SK-N-SH treated with all-trans-retinoic acid at 6 μM for 48 hours (cell line): ENCODE measurements around the gene LAMA3.

Experiments used
- ATAC-seq: fragments of 200-7000 bp; cut with Tn5 transposase; 3 replicates; pipeline ENCODE4 v1.9.1; 2020; ENCODE audit warnings: mild to moderate bottlenecking, moderate library complexity
- ARNTL ChIP-seq: fragments of 450-650 bp; formaldehyde crosslinking; IDR thresholded peaks from 2 replicates; pipeline ENCODE4 v1.5.0; 2020; ENCODE audit warnings: low read depth, mild to moderate bottlenecking, moderate library complexity, borderline replicate concordance
- BACH2 ChIP-seq: fragments of 250-450 bp; sonication (Bioruptor Pico); IDR thresholded peaks from 2 replicates; pipeline ENCODE4 v1.9.0; 2021; ENCODE audit warnings: mild to moderate bottlenecking, borderline replicate concordance
- CSDC2 ChIP-seq: fragments of 250-450 bp; sonication (Bioruptor Pico); IDR thresholded peaks from 2 replicates; pipeline ENCODE4 v1.5.0; 2020; ENCODE audit warnings: mild to moderate bottlenecking, moderate library complexity
- ESRRG ChIP-seq: fragments of 250-450 bp; sonication (Bioruptor Pico); IDR thresholded peaks from 2 replicates; pipeline ENCODE4 v1.6.1; 2021; ENCODE audit warnings: mild to moderate bottlenecking
- ISL1 ChIP-seq: fragments of 250-450 bp; sonication (Bioruptor Pico); IDR thresholded peaks from 2 replicates; pipeline ENCODE4 v2.1.2; 2022; ENCODE audit warnings: mild to moderate bottlenecking, moderate library complexity
- OSR1 ChIP-seq: fragments of 250-450 bp; sonication (Bioruptor Pico); IDR thresholded peaks from 2 replicates; pipeline ENCODE4 v1.8.0; 2022; ENCODE audit warnings: moderate library complexity, mild to moderate bottlenecking, inconsistent platforms
- PPARA ChIP-seq: fragments of 250-450 bp; sonication (Bioruptor Pico); IDR thresholded peaks from 2 replicates; pipeline ENCODE4 v1.5.0; 2020; ENCODE audit warnings: mild to moderate bottlenecking, borderline replicate concordance
- RARB ChIP-seq: fragments of 250-450 bp; sonication (Bioruptor Pico); IDR thresholded peaks from 2 replicates; pipeline ENCODE4 v1.8.0; 2021; ENCODE audit warnings: mild to moderate bottlenecking, moderate library complexity
- SNAI2 ChIP-seq: fragments of 250-450 bp; sonication (Bioruptor Pico); IDR thresholded peaks from 2 replicates; pipeline ENCODE4 v1.5.0; 2020; ENCODE audit warnings: mild to moderate bottlenecking, moderate library complexity
- TCF4 ChIP-seq: fragments of 250-450 bp; sonication (Bioruptor Pico); IDR thresholded peaks from 2 replicates; pipeline ENCODE4 v1.8.0; 2021; ENCODE audit warnings: mild to moderate bottlenecking, moderate library complexity, borderline replicate concordance
- TOX ChIP-seq: fragments of 250-450 bp; sonication (Bioruptor Pico); IDR thresholded peaks from 2 replicates; pipeline ENCODE4 v1.8.0; 2021; ENCODE audit warnings: mild to moderate bottlenecking, moderate library complexity, borderline replicate concordance
- ZC3H10 ChIP-seq: fragments of 250-450 bp; sonication (Bioruptor Pico); IDR thresholded peaks from 2 replicates; pipeline ENCODE4 v1.5.1; 2021; ENCODE audit warnings: mild to moderate bottlenecking, moderate library complexity
- ZFP3 ChIP-seq: fragments of 250-450 bp; sonication (Bioruptor Pico); IDR thresholded peaks from 2 replicates; pipeline ENCODE4 v1.5.0; 2020; ENCODE audit warnings: mild to moderate bottlenecking, moderate library complexity
- ZFP30 ChIP-seq: fragments of 450-650 bp; formaldehyde crosslinking; IDR thresholded peaks from 2 replicates; pipeline ENCODE4 v1.5.0; 2022; ENCODE audit warnings: mild to moderate bottlenecking, moderate library complexity
- ZNF565 ChIP-seq: fragments of 450-650 bp; formaldehyde crosslinking; conservative IDR thresholded peaks from 2 replicates; pipeline ENCODE4 v1.5.0; 2020; ENCODE audit warnings: low read depth, mild to moderate bottlenecking, moderate library complexity
- ZNF70 ChIP-seq: fragments of 450-650 bp; formaldehyde crosslinking; IDR thresholded peaks from 2 replicates; pipeline ENCODE4 v1.5.0; 2020; ENCODE audit warnings: mild to moderate bottlenecking, moderate library complexity
- ZNF8 ChIP-seq: fragments of 450-650 bp; formaldehyde crosslinking; IDR thresholded peaks from 2 replicates; pipeline ENCODE4 v1.5.0; 2020; ENCODE audit warnings: mild to moderate bottlenecking, moderate library complexity
- TF ChIP-seq, protein P1 (sequence below): fragments of 250-450 bp; sonication (Bioruptor Pico); IDR thresholded peaks from 2 replicates; pipeline ENCODE4 v1.8.0; 2021; ENCODE audit warnings: low read depth, mild to moderate bottlenecking, moderate library complexity, borderline replicate concordance
- TF ChIP-seq, protein P2 (sequence below): fragments of 250-450 bp; sonication (Bioruptor Pico); IDR thresholded peaks from 2 replicates; pipeline ENCODE4 v1.5.1; 2021; ENCODE audit warnings: mild to moderate bottlenecking, moderate library complexity
- TF ChIP-seq, protein P3 (sequence below): fragments of 250-450 bp; sonication (Bioruptor Pico); IDR thresholded peaks from 2 replicates; pipeline ENCODE4 v1.5.0; 2020; ENCODE audit warnings: mild to moderate bottlenecking, moderate library complexity
- TF ChIP-seq, protein P4 (sequence below): fragments of 250-450 bp; sonication (Bioruptor Pico); IDR thresholded peaks from 2 replicates; pipeline ENCODE4 v1.8.0; 2020; ENCODE audit warnings: mild to moderate bottlenecking, moderate library complexity, borderline replicate concordance
- TF ChIP-seq, protein P5 (sequence below): fragments of 250-450 bp; sonication (Bioruptor Pico); IDR thresholded peaks from 2 replicates; pipeline ENCODE4 v1.5.1; 2020; ENCODE audit warnings: low read depth, mild to moderate bottlenecking, moderate library complexity

LAMA3 gene

GRCh38 chr18:23772327-23773024 lies 83.2 kb downstream of the LAMA3 start:
- no peak for TF ChIP-seq BACH2
- no peak for TF ChIP-seq PPARA (CRISPR knock-in tag)
- TF ChIP-seq ZFP30: no peak
- TF ChIP-seq OSR1 (CRISPR knock-in tag): no peak
- peak; percentile 76; the same call in 1 of the 2 replicates for TF ChIP-seq TCF4
- TF ChIP-seq, all 23 proteins: peak for 1

GRCh38 chr18:23776306-23776705 lies 87.1 kb downstream of the LAMA3 start:
- ATAC-seq: no peak
- TF ChIP-seq OSR1 (CRISPR knock-in tag) (no peak), CSDC2 (no peak), TOX (CRISPR knock-in tag) (no peak), SNAI2 (no peak), TCF4 (no peak), ZNF8 (CRISPR knock-in tag) (no peak), PPARA (CRISPR knock-in tag) (no peak), ZNF565 (CRISPR knock-in tag) (no peak), ZFP3 (CRISPR knock-in tag) (no peak), ESRRG (CRISPR knock-in tag) (no peak), ZC3H10 (CRISPR knock-in tag) (no peak), ZFP30 (no peak), ISL1 (no peak), ZNF70 (CRISPR knock-in tag) (no peak), ARNTL (CRISPR knock-in tag) (no peak)
- TF ChIP-seq, protein P1, sequence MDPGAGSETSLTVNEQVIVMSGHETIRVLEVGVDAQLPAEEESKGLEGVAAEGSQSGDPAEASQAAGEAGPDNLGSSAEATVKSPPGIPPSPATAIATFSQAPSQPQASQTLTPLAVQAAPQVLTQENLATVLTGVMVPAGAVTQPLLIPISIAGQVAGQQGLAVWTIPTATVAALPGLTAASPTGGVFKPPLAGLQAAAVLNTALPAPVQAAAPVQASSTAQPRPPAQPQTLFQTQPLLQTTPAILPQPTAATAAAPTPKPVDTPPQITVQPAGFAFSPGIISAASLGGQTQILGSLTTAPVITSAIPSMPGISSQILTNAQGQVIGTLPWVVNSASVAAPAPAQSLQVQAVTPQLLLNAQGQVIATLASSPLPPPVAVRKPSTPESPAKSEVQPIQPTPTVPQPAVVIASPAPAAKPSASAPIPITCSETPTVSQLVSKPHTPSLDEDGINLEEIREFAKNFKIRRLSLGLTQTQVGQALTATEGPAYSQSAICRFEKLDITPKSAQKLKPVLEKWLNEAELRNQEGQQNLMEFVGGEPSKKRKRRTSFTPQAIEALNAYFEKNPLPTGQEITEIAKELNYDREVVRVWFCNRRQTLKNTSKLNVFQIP (CRISPR knock-in tag): no peak
- TF ChIP-seq, protein P2, sequence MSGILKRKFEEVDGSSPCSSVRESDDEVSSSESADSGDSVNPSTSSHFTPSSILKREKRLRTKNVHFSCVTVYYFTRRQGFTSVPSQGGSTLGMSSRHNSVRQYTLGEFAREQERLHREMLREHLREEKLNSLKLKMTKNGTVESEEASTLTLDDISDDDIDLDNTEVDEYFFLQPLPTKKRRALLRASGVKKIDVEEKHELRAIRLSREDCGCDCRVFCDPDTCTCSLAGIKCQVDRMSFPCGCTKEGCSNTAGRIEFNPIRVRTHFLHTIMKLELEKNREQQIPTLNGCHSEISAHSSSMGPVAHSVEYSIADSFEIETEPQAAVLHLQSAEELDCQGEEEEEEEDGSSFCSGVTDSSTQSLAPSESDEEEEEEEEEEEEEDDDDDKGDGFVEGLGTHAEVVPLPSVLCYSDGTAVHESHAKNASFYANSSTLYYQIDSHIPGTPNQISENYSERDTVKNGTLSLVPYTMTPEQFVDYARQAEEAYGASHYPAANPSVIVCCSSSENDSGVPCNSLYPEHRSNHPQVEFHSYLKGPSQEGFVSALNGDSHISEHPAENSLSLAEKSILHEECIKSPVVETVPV (CRISPR knock-in tag): no peak
- TF ChIP-seq, protein P3, sequence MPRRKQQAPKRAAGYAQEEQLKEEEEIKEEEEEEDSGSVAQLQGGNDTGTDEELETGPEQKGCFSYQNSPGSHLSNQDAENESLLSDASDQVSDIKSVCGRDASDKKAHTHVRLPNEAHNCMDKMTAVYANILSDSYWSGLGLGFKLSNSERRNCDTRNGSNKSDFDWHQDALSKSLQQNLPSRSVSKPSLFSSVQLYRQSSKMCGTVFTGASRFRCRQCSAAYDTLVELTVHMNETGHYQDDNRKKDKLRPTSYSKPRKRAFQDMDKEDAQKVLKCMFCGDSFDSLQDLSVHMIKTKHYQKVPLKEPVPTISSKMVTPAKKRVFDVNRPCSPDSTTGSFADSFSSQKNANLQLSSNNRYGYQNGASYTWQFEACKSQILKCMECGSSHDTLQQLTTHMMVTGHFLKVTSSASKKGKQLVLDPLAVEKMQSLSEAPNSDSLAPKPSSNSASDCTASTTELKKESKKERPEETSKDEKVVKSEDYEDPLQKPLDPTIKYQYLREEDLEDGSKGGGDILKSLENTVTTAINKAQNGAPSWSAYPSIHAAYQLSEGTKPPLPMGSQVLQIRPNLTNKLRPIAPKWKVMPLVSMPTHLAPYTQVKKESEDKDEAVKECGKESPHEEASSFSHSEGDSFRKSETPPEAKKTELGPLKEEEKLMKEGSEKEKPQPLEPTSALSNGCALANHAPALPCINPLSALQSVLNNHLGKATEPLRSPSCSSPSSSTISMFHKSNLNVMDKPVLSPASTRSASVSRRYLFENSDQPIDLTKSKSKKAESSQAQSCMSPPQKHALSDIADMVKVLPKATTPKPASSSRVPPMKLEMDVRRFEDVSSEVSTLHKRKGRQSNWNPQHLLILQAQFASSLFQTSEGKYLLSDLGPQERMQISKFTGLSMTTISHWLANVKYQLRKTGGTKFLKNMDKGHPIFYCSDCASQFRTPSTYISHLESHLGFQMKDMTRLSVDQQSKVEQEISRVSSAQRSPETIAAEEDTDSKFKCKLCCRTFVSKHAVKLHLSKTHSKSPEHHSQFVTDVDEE (CRISPR knock-in tag): no peak
- TF ChIP-seq, all 23 proteins: peak for 0

More at GRCh38 chr18:23772327-23773024, 83.2 kb downstream of the LAMA3 start:
- no peak for ATAC-seq

GRCh38 chr18:23778828-23779227 lies 89.6 kb downstream of the LAMA3 start:
- no peak for TF ChIP-seq TCF4
- no peak for TF ChIP-seq SNAI2
- TF ChIP-seq ARNTL (CRISPR knock-in tag): no peak
- TF ChIP-seq, protein P4, sequence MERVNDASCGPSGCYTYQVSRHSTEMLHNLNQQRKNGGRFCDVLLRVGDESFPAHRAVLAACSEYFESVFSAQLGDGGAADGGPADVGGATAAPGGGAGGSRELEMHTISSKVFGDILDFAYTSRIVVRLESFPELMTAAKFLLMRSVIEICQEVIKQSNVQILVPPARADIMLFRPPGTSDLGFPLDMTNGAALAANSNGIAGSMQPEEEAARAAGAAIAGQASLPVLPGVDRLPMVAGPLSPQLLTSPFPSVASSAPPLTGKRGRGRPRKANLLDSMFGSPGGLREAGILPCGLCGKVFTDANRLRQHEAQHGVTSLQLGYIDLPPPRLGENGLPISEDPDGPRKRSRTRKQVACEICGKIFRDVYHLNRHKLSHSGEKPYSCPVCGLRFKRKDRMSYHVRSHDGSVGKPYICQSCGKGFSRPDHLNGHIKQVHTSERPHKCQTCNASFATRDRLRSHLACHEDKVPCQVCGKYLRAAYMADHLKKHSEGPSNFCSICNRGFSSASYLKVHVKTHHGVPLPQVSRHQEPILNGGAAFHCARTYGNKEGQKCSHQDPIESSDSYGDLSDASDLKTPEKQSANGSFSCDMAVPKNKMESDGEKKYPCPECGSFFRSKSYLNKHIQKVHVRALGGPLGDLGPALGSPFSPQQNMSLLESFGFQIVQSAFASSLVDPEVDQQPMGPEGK (CRISPR knock-in tag): no peak
- no peak for TF ChIP-seq TOX (CRISPR knock-in tag)
- no peak for TF ChIP-seq ZC3H10 (CRISPR knock-in tag)
- TF ChIP-seq CSDC2: no peak
- no peak for TF ChIP-seq ZNF8 (CRISPR knock-in tag)
- no peak for TF ChIP-seq OSR1 (CRISPR knock-in tag)
- TF ChIP-seq PPARA (CRISPR knock-in tag): no peak
- no peak for TF ChIP-seq RARB (CRISPR knock-in tag)
- TF ChIP-seq BACH2: no peak
- TF ChIP-seq ZNF70 (CRISPR knock-in tag): no peak
- no peak for TF ChIP-seq ZFP30
- TF ChIP-seq, protein P2 (CRISPR knock-in tag): no peak
- TF ChIP-seq, protein P1 (CRISPR knock-in tag): no peak
- no peak for TF ChIP-seq ZNF565 (CRISPR knock-in tag)
- no peak for TF ChIP-seq ESRRG (CRISPR knock-in tag)
- TF ChIP-seq, protein P5, sequence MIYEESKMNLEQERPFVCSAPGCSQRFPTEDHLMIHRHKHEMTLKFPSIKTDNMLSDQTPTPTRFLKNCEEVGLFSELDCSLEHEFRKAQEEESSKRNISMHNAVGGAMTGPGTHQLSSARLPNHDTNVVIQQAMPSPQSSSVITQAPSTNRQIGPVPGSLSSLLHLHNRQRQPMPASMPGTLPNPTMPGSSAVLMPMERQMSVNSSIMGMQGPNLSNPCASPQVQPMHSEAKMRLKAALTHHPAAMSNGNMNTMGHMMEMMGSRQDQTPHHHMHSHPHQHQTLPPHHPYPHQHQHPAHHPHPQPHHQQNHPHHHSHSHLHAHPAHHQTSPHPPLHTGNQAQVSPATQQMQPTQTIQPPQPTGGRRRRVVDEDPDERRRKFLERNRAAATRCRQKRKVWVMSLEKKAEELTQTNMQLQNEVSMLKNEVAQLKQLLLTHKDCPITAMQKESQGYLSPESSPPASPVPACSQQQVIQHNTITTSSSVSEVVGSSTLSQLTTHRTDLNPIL (CRISPR knock-in tag): no peak
- TF ChIP-seq ISL1: no peak
- ATAC-seq: no peak
